HCT116 (cell line): ENCODE data around the gene ECE1. TPM values are rescaled to one million over a fixed set of nuclear protein-coding genes. Genes with fewer than 3 reads are reported as not detected.

Source experiments
- ATAC-seq: fragments of 200-7000 bp; cut with Tn5 transposase; 2 replicates; pipeline ENCODE4 v1.9.1; 2020; ENCODE audit warnings: mild to moderate bottlenecking, moderate library complexity
- BruUV-seq: library from RNA; stranded (reverse); fragments of 400-500 nt; replicated peaks from 2 replicates; lab custom pipeline; 2021; lab: Mats Ljungman, UMichigan
- CTCF ChIA-PET: fragments of 300-600 bp; sonication (Branson Sonifier 250); formaldehyde crosslinking; loops from one replicate; lab custom pipeline; 2021; ENCODE audit warnings: antibody characterized with exemption; lab: Charles Lee
- POLR2A ChIA-PET: fragments of 300-600, 350-600 bp; sonication (Branson Sonifier 250); formaldehyde crosslinking; loops from one replicate; lab custom pipeline; 2021; ENCODE audit warnings: antibody characterized with exemption; lab: Charles Lee
- RAD21 ChIA-PET, 2 experiments: fragments of 300-600 bp; sonication (Branson Sonifier 250); formaldehyde crosslinking; loops; one replicate each; lab custom pipeline; 2023; ENCODE audit warnings: low total read pairs in 2 of 2; ENCODE audit not compliant: uncharacterized antibody in 2 of 2, unreplicated experiment in 2 of 2, low non-redundant PET in 1 of 2; lab: Charles Lee
- DNase-seq: peaks from one replicate; pipeline ENCODE4 v3.0.0-alpha.2; 2010; ENCODE audit warnings: low read depth, low spot score
- H2AFZ ChIP-seq: fragments of 200-600 bp; shearing (Covaris generic), sonication (generic); 2 replicates; pipeline ENCODE4 v1.6.1; 2017; ENCODE audit warnings: low read depth, mixed run types, mixed read lengths, antibody characterized with exemption, low read length; ENCODE audit not compliant: poor library complexity, severe bottlenecking
- H3K27ac ChIP-seq: 2 replicates; pipeline ENCODE4 v1.5.1; 2012; ENCODE audit warnings: low read depth, low read length
- H3K27me3 ChIP-seq: fragments of 200-600 bp; sonication (generic); 2 replicates; pipeline ENCODE4 v1.6.1; 2016; ENCODE audit warnings: mixed run types, low read length, mixed read lengths; ENCODE audit not compliant: insufficient read depth
- H3K36me3 ChIP-seq, 2 experiments: fragments of 200-500 bp in 1 of 2; fragments of 200-600 bp in 1 of 2; sonication (Bioruptor generic) in 1 of 2; sonication (generic) in 1 of 2; 2 replicates each; pipeline versions ENCODE4 v1.5.1 to v1.6.1; 2014 to 2016; ENCODE audit warnings: low read length in 2 of 2, inconsistent platforms in 1 of 2, mixed read lengths in 1 of 2, mixed run types in 1 of 2; ENCODE audit not compliant: insufficient read depth in 2 of 2, control insufficient read depth in 1 of 2
- H3K4me1 ChIP-seq, 2 experiments: fragments of 200-600 bp in 1 of 2; sonication (generic) in 1 of 2; 2 replicates each; pipeline versions ENCODE4 v1.5.1 to v1.6.1; 2012 to 2017; ENCODE audit warnings: low read length in 2 of 2, inconsistent platforms in 1 of 2, mild to moderate bottlenecking in 1 of 2, mixed read lengths in 1 of 2, mixed run types in 1 of 2, moderate library complexity in 1 of 2; ENCODE audit not compliant: insufficient read depth in 2 of 2, control insufficient read depth in 1 of 2
- H3K4me2 ChIP-seq: fragments of 200-600 bp; sonication (generic); 2 replicates; pipeline ENCODE4 v1.6.1; 2017; ENCODE audit warnings: mixed run types, low read length, mixed read lengths
- H3K4me3 ChIP-seq, 2 experiments: fragments of 200-600 bp in 1 of 2; sonication (generic) in 1 of 2; replicated peaks in 1 of 2; 2 replicates each; pipeline ENCODE4 v1.5.1; 2011 to 2016; ENCODE audit warnings: low read length in 2 of 2, control low read depth in 1 of 2, low read depth in 1 of 2, mild to moderate bottlenecking in 1 of 2, mixed read lengths in 1 of 2, mixed run types in 1 of 2
- H3K79me2 ChIP-seq: fragments of 200-600 bp; sonication (generic); 2 replicates; pipeline ENCODE4 v1.6.1; 2017; ENCODE audit warnings: mild to moderate bottlenecking, mixed run types, low read length, moderate library complexity, mixed read lengths; ENCODE audit not compliant: insufficient read depth
- H3K9ac ChIP-seq: fragments of 200-600 bp; sonication (generic); 2 replicates; pipeline ENCODE4 v1.6.1; 2016; ENCODE audit warnings: low read length, mixed read lengths
- H3K9me2 ChIP-seq: fragments of 200-600 bp; sonication (generic), shearing (Covaris generic); 2 replicates; pipeline ENCODE4 v1.6.1; 2017; ENCODE audit warnings: mixed run types, mild to moderate bottlenecking, moderate library complexity; ENCODE audit not compliant: insufficient read depth
- H3K9me3 ChIP-seq, 2 experiments: fragments of 200-500 bp in 1 of 2; fragments of 200-600 bp in 1 of 2; sonication (Bioruptor generic) in 1 of 2; sonication (generic) in 1 of 2; 2 replicates each; pipeline ENCODE4 v1.6.1; 2014 to 2017; ENCODE audit warnings: low read length in 2 of 2, mixed read lengths in 2 of 2, inconsistent platforms in 1 of 2, low read depth in 1 of 2, mild to moderate bottlenecking in 1 of 2, mixed run types in 1 of 2, moderate library complexity in 1 of 2; ENCODE audit not compliant: control insufficient read depth in 1 of 2, insufficient read depth in 1 of 2
- H4K20me1 ChIP-seq: fragments of 200-600 bp; sonication (generic), shearing (Covaris generic); 2 replicates; pipeline ENCODE4 v1.6.1; 2017; ENCODE audit warnings: mixed run types, mild to moderate bottlenecking, moderate library complexity; ENCODE audit not compliant: insufficient read depth
- CBX3 ChIP-seq: IDR thresholded peaks from 2 replicates; pipeline ENCODE4 v1.6.1; 2012; ENCODE audit warnings: low read depth
- CEBPB ChIP-seq: IDR thresholded peaks from 2 replicates; pipeline ENCODE4 v1.6.1; 2012; ENCODE audit warnings: low read depth
- CTCF ChIP-seq, 3 experiments: fragments of 200-600 bp in 1 of 3; sonication (generic) in 1 of 3; IDR thresholded peaks in 2 of 3; conservative IDR thresholded peaks in 1 of 3; 2 replicates each; pipeline ENCODE4 v1.5.1; 2012 to 2017; ENCODE audit warnings: low read depth in 2 of 3, low read length in 2 of 3, antibody characterized with exemption in 1 of 3, borderline replicate concordance in 1 of 3, control low read depth in 1 of 3, mild to moderate bottlenecking in 1 of 3, mixed read lengths in 1 of 3, mixed run types in 1 of 3, moderate library complexity in 1 of 3; ENCODE audit not compliant: insufficient read depth in 1 of 3
- EGR1 ChIP-seq: IDR thresholded peaks from 2 replicates; pipeline ENCODE4 v1.6.1; 2012; ENCODE audit warnings: low read depth
- ELF1 ChIP-seq: IDR thresholded peaks from 2 replicates; pipeline ENCODE4 v1.6.1; 2012; ENCODE audit warnings: low read depth, borderline replicate concordance
- EZH2 ChIP-seq: fragments of 200-600 bp; sonication (generic); IDR thresholded peaks from 2 replicates; pipeline ENCODE4 v1.6.1; 2017; ENCODE audit warnings: antibody characterized with exemption, mixed run types
- EZH2phosphoT487 ChIP-seq: fragments of 200-600 bp; IDR thresholded peaks from 2 replicates; pipeline ENCODE4 v1.6.1; 2018; ENCODE audit warnings: antibody characterized with exemption, borderline replicate concordance
- JUND ChIP-seq: IDR thresholded peaks from 2 replicates; pipeline ENCODE4 v1.6.1; 2012
- POLR2A ChIP-seq: IDR thresholded peaks from 2 replicates; pipeline ENCODE4 v1.7.0; 2011; ENCODE audit warnings: borderline replicate concordance; ENCODE audit not compliant: insufficient read depth, insufficient read length; ENCODE audit errors: extremely low read depth
- POLR2AphosphoS5 ChIP-seq: IDR thresholded peaks from 2 replicates; pipeline ENCODE4 v1.6.1; 2011; ENCODE audit warnings: mild to moderate bottlenecking, low read depth, low read length, moderate library complexity
- RAD21 ChIP-seq: IDR thresholded peaks from 2 replicates; pipeline ENCODE4 v1.6.1; 2012; ENCODE audit warnings: low read depth, mild to moderate bottlenecking
- SIN3A ChIP-seq: IDR thresholded peaks from 2 replicates; pipeline ENCODE4 v1.6.1; 2012; ENCODE audit warnings: low read depth
- SP1 ChIP-seq: IDR thresholded peaks from 2 replicates; pipeline ENCODE4 v1.6.1; 2012; ENCODE audit warnings: low read depth
- SRF ChIP-seq: IDR thresholded peaks from 2 replicates; pipeline ENCODE4 v1.6.1; 2012; ENCODE audit warnings: low read depth
- TCF7L2 ChIP-seq: IDR thresholded peaks from 2 replicates; pipeline ENCODE4 v1.7.0; 2011; ENCODE audit warnings: borderline replicate concordance, inconsistent platforms; ENCODE audit not compliant: insufficient read depth, insufficient read length; ENCODE audit errors: extremely low read depth
- YY1 ChIP-seq: IDR thresholded peaks from 2 replicates; pipeline ENCODE4 v1.6.1; 2011; ENCODE audit warnings: low read length, low read depth, moderate library complexity, mild to moderate bottlenecking; ENCODE audit not compliant: insufficient replicate concordance; ENCODE audit errors: extremely low read depth
- ZBTB33 ChIP-seq: IDR thresholded peaks from 2 replicates; pipeline ENCODE4 v1.6.1; 2011; ENCODE audit warnings: mild to moderate bottlenecking, low read length, moderate library complexity; ENCODE audit not compliant: insufficient replicate concordance; ENCODE audit errors: extremely low read depth
- ZFX ChIP-seq: fragments of 450-650 bp; IDR thresholded peaks from 2 replicates; pipeline ENCODE4 v1.6.1; 2017
- ZNF274 ChIP-seq: fragments of 200-500 bp; sonication (Bioruptor generic); IDR thresholded peaks from 2 replicates; pipeline ENCODE4 v1.6.1; 2014; ENCODE audit warnings: mild to moderate bottlenecking, low read depth, low read length, inconsistent platforms
- intact Hi-C: fragments of 100-400 bp; cut with micrococcal nuclease; formaldehyde crosslinking; loops from 2 replicates; pipeline ENCODE4 v1.10.0; 2022
- total RNA-seq: library from RNA; stranded (reverse); gene quantifications from one replicate; pipeline ENCODE4 v1.2.1, GENCODE V29; 2021; ENCODE audit not compliant: unreplicated experiment
- TF ChIP-seq, protein P1 (sequence below): IDR thresholded peaks from 2 replicates; pipeline ENCODE4 v1.6.1; 2012
- TF ChIP-seq, protein P2 (sequence below): IDR thresholded peaks from 2 replicates; pipeline ENCODE4 v1.6.1; 2012

The ECE1 gene
- total RNA-seq, 1 experiment from 2014 or later: 66.8 TPM

DNA sequence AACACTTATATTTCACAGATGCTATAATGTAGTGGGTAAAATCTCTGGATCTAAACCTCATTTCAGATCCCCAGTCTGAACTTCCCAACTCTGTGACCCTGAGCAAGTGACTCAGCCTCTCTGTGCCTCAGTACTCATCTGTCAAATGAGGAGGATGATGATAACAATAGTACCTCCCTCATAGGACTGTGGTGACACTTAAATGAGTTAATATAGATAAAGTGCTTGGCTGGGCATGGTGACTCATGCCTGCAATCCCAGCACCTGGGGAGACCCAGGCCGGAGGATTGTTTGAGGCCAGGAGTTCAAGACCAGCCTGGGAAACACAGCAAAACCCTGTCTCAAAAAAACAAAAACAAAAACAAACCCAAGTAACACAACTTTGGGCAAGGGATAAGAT is 4.7 kb upstream of the ECE1 start:
- no peaks in the 10 kb centered on the region for H3K36me3 ChIP-seq
- H3K4me3 ChIP-seq: peak overlapping the region in 1 of 2 experiments; percentile 29; a peak in 2 of 4 replicates
- peak overlapping the region; percentile 69 for H3K4me2 ChIP-seq
- peak overlapping the region; percentile 21; the same call in 1 of the 2 replicates for H3K9ac ChIP-seq
- no TSS peak for BruUV-seq
- ChIA-PET CTCF (interaction anchor here (1.9 kb wide), 1 partner anchor 25 kb away, joined by 18 read pairs; no protein-coding TSS in a partner anchor), RAD21 (interaction anchor here in 1 of 2 experiments (1.5 kb wide), 1 partner anchor 29 kb away, joined by 5 read pairs; no protein-coding TSS in a partner anchor), POLR2A (interaction anchor here (0.8 kb wide), 1 partner anchor 29 kb away, joined by 3 read pairs; no protein-coding TSS in a partner anchor)
- peaks cover 44 to 87% of the 10 kb centered on the region in 2 experiments for H3K4me1 ChIP-seq
- intact Hi-C loops: no loop called here
- H3K27me3 ChIP-seq: no peaks in the 10 kb centered on the region
- peaks cover 27% of the 10 kb centered on the region; the same call in 1 of the 2 replicates for H3K79me2 ChIP-seq
- H4K20me1 ChIP-seq: no peaks in the 10 kb centered on the region; the same call in 1 of the 2 replicates
- peak overlapping the region; percentile 42 for H3K27ac ChIP-seq
- H3K9me2 ChIP-seq: no peaks in the 10 kb centered on the region
- ATAC-seq (peak; percentile 67), DNase-seq (peak; percentile 42)
- H3K9me3 ChIP-seq: no peaks in the 10 kb centered on the region
- H2AFZ ChIP-seq: no peak overlapping the region
- no peak for TF ChIP-seq ZFX
- no peak for TF ChIP-seq SIN3A
- TF ChIP-seq ZNF274: no peak
- TF ChIP-seq, protein P1, sequence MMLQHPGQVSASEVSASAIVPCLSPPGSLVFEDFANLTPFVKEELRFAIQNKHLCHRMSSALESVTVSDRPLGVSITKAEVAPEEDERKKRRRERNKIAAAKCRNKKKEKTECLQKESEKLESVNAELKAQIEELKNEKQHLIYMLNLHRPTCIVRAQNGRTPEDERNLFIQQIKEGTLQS: no peak
- no peak for TF ChIP-seq CEBPB
- peak; percentile 75 for TF ChIP-seq JUND
- TF ChIP-seq POLR2A: no peak
- no peak for TF ChIP-seq CTCF (IDR thresholded peaks at IDR 0.05 in 2 of 3, conservative IDR thresholded peaks at IDR 0.05 in 1 of 3; ENCODE audit: borderline replicate concordance in 1 of 3, insufficient read depth in 1 of 3, low read depth in 2 of 3, low read length in 2 of 3)
- TF ChIP-seq, protein P2, sequence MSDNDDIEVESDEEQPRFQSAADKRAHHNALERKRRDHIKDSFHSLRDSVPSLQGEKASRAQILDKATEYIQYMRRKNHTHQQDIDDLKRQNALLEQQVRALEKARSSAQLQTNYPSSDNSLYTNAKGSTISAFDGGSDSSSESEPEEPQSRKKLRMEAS: 0 out of 2 replicates have a peak, but pooled peaks have one; percentile 46
- TF ChIP-seq CBX3: peak; percentile 85; the same call in 1 of the 2 replicates
- no peak for TF ChIP-seq EGR1
- TF ChIP-seq SP1: peak; percentile 33; the same call in 1 of the 2 replicates
- no peak for TF ChIP-seq ZBTB33
- no peak for TF ChIP-seq POLR2AphosphoS5
- no peak for TF ChIP-seq SRF
- TF ChIP-seq EZH2: no peak
- TF ChIP-seq EZH2phosphoT487: no peak
- TF ChIP-seq RAD21: no peak; the same call in 1 of the 2 replicates
- no peak for TF ChIP-seq ELF1
- TF ChIP-seq YY1: no peak
- no peak for TF ChIP-seq TCF7L2
